Tibial nerve (tissue), 4 donors: ENCODE measurements around the gene DLX2. TPM values are rescaled to one million over a fixed set of nuclear protein-coding genes. Genes with fewer than 3 reads are reported as not detected.

Source experiments
- DNase-seq, 2 donors: peaks; one replicate each; pipeline ENCODE4 v3.0.0-alpha.2; 2019; ENCODE audit warnings: low spot score in 2 of 2
- H3K27ac ChIP-seq, 4 donors: fragments of 200-600 bp; sonication (generic) in 3 of 4; one replicate each; pipeline ENCODE4 v1.5.1; 2017 to 2019; ENCODE audit warnings: mild to moderate bottlenecking in 1 of 4
- H3K27me3 ChIP-seq, 2 donors: fragments of 200-600 bp; sonication (generic) in 1 of 2; one replicate each; pipeline versions ENCODE4 v1.5.1 to v1.6.0; 2017 to 2019
- H3K36me3 ChIP-seq, 3 donors: fragments of 200-600 bp; sonication (generic); one replicate each; pipeline ENCODE4 v1.5.1; 2018 to 2019
- H3K4me1 ChIP-seq, 4 donors: fragments of 200-600 bp; sonication (generic) in 3 of 4; one replicate each; pipeline ENCODE4 v1.5.1; 2017 to 2019
- H3K4me3 ChIP-seq, 4 donors: fragments of 200-600 bp; sonication (generic) in 3 of 4; one replicate each; pipeline ENCODE4 v1.5.1; 2017 to 2019; ENCODE audit warnings: mild to moderate bottlenecking in 1 of 4, moderate library complexity in 1 of 4
- H3K9me3 ChIP-seq, 4 donors: fragments of 200-600 bp; sonication (generic) in 3 of 4; one replicate each; pipeline ENCODE4 v1.5.1; 2017 to 2019
- EP300 ChIP-seq, 2 donors: sonication (generic); formaldehyde crosslinking; IDR thresholded peaks; one replicate each; pipeline ENCODE4 v1.6.1; 2017; ENCODE audit warnings: antibody characterized with exemption in 2 of 2, mild to moderate bottlenecking in 1 of 2
- POLR2A ChIP-seq, 2 donors: fragments of 450-650 bp; IDR thresholded peaks; one replicate each; pipeline ENCODE4 v1.6.1; 2017; ENCODE audit warnings: antibody characterized with exemption in 2 of 2, mild to moderate bottlenecking in 2 of 2, moderate library complexity in 2 of 2
- WGBS, 2 donors: methylation state at CpG; one replicate each; pipeline ENCODE4 v1.1.5; 2018; 5-methylcytosine and 5-hydroxymethylcytosine counted together
- total RNA-seq, 4 donors: library from RNA; depleted of rRNA; stranded (reverse); fragments of >200 nt; gene quantifications; one replicate each; pipeline ENCODE4 v1.1.0, GENCODE V29; 2016
- TF ChIP-seq, protein P1 (sequence below), 5 experiments: fragments of 200-600 bp in 3 of 5; fragments of 450-650 bp in 2 of 5; sonication (generic) in 3 of 5; IDR thresholded peaks; one replicate each; pipeline ENCODE4 v1.5.1; 2016 to 2019; ENCODE audit warnings: antibody characterized with exemption in 5 of 5, mild to moderate bottlenecking in 3 of 5, moderate library complexity in 2 of 5

DLX2 gene
- total RNA-seq, 4 donors from 2014 or later = not detected

GRCh38 chr2:172092716-172093415 lies 9.8 kb downstream of the DLX2 start:
- H3K27ac ChIP-seq = no peak overlapping the region
- no peaks in the 10 kb centered on the region for H3K9me3 ChIP-seq
- TF ChIP-seq EP300 (IDR thresholded peaks at IDR 0.05) = no peak
- TF ChIP-seq, protein P1, sequence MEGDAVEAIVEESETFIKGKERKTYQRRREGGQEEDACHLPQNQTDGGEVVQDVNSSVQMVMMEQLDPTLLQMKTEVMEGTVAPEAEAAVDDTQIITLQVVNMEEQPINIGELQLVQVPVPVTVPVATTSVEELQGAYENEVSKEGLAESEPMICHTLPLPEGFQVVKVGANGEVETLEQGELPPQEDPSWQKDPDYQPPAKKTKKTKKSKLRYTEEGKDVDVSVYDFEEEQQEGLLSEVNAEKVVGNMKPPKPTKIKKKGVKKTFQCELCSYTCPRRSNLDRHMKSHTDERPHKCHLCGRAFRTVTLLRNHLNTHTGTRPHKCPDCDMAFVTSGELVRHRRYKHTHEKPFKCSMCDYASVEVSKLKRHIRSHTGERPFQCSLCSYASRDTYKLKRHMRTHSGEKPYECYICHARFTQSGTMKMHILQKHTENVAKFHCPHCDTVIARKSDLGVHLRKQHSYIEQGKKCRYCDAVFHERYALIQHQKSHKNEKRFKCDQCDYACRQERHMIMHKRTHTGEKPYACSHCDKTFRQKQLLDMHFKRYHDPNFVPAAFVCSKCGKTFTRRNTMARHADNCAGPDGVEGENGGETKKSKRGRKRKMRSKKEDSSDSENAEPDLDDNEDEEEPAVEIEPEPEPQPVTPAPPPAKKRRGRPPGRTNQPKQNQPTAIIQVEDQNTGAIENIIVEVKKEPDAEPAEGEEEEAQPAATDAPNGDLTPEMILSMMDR (IDR thresholded peaks at IDR 0.05) = no peak
- TF ChIP-seq POLR2A (IDR thresholded peaks at IDR 0.05) = no peak
- H3K4me3 ChIP-seq = no peak overlapping the region
- no peaks in the 10 kb centered on the region for H3K36me3 ChIP-seq
- 24 to 37% methylated on average over 19 of the region's 19 CpGs for WGBS, 2 donors
- H3K4me1 ChIP-seq = peaks cover 0 to 56% (median 35%) of the 10 kb centered on the region in 4 donors
- DNase-seq = no peak
- peaks cover 7 to 100% of the 10 kb centered on the region in 2 donors for H3K27me3 ChIP-seq

GRCh38 chr2:172091761-172092566 lies 10.7 kb downstream of the DLX2 start:
- no peak for DNase-seq
- no peak overlapping the region for H3K4me3 ChIP-seq
- H3K27ac ChIP-seq = no peak overlapping the region
- no peaks in the 10 kb centered on the region for H3K36me3 ChIP-seq
- no peaks in the 10 kb centered on the region for H3K9me3 ChIP-seq
- TF ChIP-seq EP300 (IDR thresholded peaks at IDR 0.05) (no peak), POLR2A (IDR thresholded peaks at IDR 0.05) (no peak)
- TF ChIP-seq, protein P1 (IDR thresholded peaks at IDR 0.05) = no peak
- peaks cover 0 to 55% (median 30%) of the 10 kb centered on the region in 4 donors for H3K4me1 ChIP-seq
- WGBS, 2 donors = 51 to 54% methylated on average over 11 of the region's 11 CpGs
- peaks cover 10 to 100% of the 10 kb centered on the region in 2 donors for H3K27me3 ChIP-seq

DNA sequence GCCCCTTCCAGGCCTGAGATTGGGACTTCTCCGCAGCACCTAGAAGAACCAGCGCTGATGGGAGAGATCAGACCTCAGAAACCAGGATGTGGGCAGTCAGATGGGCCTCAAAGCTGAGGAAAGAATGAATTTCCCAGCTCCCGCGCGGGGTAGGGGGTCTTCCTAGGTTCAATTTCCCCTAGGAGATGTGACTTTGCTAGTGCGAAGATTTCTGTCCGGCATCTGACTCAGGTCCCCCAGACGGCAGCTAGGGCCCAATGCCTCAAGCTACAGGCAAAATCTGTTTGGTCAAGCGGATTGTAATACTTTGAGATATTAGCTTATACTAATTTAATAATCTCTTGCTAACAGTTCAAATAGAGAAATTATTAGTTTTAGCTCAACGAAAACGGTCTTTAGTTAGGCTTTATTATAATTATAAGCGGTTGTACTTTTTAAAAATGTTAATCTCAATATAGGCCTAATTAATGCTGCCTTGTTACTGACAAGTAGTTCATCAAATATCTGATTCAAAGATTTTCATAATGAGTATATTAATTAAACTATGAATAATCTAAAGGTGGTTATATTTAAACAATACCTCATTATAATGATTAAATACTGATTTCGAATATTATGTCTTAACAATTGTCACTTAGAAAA lies 11.6 kb downstream of the DLX2 start:
- Histone ChIP-seq H3K4me1 (peaks cover 0 to 55% (median 30%) of the 10 kb centered on the region in 4 donors), H3K4me3 (no peak overlapping the region), H3K27ac (no peak overlapping the region), H3K9me3 (no peaks in the 10 kb centered on the region), H3K36me3 (no peaks in the 10 kb centered on the region), H3K27me3 (peaks cover 13 to 100% of the 10 kb centered on the region in 2 donors)
- TF ChIP-seq POLR2A (IDR thresholded peaks at IDR 0.05) = no peak
- no peak for TF ChIP-seq EP300 (IDR thresholded peaks at IDR 0.05)
- TF ChIP-seq, protein P1 (IDR thresholded peaks at IDR 0.05) = no peak
- DNase-seq = no peak
- 47 to 48% methylated on average over 13 of the region's 13 CpGs for WGBS, 2 donors

- WGBS, 2 donors = 37 to 46% methylated on average over 39 of the region's 39 CpGs
Observed at GRCh38 chr2:172090044-172090961, 12.4 kb downstream of the DLX2 start.

More at GRCh38 chr2:172090044-172090961, 12.4 kb downstream of the DLX2 start:
- Histone ChIP-seq H3K27me3 (peaks cover 13 to 100% of the 10 kb centered on the region in 2 donors), H3K4me1 (peaks cover 0 to 55% (median 30%) of the 10 kb centered on the region in 4 donors), H3K27ac (peak overlapping the region in 1 of 4 donors; percentile 16), H3K4me3 (no peak overlapping the region), H3K36me3 (no peaks in the 10 kb centered on the region), H3K9me3 (no peaks in the 10 kb centered on the region)
- no peak for DNase-seq
- TF ChIP-seq EP300 (IDR thresholded peaks at IDR 0.05) = no peak
- TF ChIP-seq POLR2A (IDR thresholded peaks at IDR 0.05) = no peak
- TF ChIP-seq, protein P1 (IDR thresholded peaks at IDR 0.05) = no peak
